Measurements from ENCODE around the gene FAM162A. TPM values are rescaled to one million over a fixed set of nuclear protein-coding genes. Genes with fewer than 3 reads are reported as not detected.
A peak's percentile ranks its signal among the peaks of the same experiment; 100 is the strongest.

Gene FAM162A
- total RNA-seq, 1 donor from 2014 or later: 31.2 TPM

DNA sequence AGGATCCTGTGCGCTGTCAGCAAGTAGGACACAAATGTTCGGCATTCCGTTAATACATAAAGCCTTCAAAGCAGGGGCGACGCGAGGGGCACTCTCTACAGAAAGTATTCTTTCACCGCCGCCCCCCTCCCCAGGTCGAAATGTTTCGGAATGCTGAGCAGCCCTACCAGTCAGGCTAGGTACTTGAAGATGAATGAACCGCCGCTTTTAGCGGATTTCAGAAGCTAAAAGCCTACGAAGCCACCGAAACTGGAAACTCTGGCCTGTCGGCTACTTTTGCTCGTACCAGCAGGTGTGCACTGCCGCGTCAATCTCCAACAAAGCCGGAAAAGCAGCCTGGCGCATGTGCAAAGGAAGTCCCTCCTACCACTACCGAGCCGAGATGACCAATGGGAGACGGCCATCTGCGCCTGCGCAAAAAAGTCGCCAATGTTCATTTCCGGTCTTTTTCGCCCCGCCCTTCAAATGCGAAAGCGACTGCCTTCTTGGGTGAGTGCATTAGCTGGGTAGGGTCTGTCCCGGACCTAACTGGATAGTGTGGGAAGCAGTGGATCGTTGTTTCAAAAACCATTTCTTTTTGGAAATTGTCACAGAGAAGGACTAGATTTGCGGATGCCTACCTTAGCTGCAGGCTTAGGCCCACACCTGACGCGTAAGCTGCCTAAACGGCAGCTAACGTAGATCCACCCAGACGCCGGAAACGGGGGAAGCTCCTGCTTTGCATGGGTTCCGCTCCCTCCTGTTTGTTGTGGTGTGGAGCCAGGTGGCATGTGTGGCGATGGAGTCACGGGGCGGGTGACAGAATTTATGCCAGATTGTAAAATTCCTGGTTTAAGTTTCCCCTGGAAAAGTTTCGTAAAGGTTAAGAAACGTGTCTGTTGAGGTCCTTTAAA lies 32.0 kb downstream of the FAM162A start, which contains the start of gene WDR5B:
Gene WDR5B (minus strand): TSS at position 301 of the 893 bp plus-strand sequence. CDS start 534 bp downstream, outside the sequence.
- DNase-seq (ENCODE audit: low read depth): peak; percentile 86
- peak within 1 kb of the TSS; percentile 88 for H3K4me3 ChIP-seq (ENCODE audit: low read depth, low read length)
- TF ChIP-seq, protein P1, sequence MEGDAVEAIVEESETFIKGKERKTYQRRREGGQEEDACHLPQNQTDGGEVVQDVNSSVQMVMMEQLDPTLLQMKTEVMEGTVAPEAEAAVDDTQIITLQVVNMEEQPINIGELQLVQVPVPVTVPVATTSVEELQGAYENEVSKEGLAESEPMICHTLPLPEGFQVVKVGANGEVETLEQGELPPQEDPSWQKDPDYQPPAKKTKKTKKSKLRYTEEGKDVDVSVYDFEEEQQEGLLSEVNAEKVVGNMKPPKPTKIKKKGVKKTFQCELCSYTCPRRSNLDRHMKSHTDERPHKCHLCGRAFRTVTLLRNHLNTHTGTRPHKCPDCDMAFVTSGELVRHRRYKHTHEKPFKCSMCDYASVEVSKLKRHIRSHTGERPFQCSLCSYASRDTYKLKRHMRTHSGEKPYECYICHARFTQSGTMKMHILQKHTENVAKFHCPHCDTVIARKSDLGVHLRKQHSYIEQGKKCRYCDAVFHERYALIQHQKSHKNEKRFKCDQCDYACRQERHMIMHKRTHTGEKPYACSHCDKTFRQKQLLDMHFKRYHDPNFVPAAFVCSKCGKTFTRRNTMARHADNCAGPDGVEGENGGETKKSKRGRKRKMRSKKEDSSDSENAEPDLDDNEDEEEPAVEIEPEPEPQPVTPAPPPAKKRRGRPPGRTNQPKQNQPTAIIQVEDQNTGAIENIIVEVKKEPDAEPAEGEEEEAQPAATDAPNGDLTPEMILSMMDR (conservative IDR thresholded peaks at IDR 0.05; ENCODE audit: low read depth, low read length): no peak

DNA sequence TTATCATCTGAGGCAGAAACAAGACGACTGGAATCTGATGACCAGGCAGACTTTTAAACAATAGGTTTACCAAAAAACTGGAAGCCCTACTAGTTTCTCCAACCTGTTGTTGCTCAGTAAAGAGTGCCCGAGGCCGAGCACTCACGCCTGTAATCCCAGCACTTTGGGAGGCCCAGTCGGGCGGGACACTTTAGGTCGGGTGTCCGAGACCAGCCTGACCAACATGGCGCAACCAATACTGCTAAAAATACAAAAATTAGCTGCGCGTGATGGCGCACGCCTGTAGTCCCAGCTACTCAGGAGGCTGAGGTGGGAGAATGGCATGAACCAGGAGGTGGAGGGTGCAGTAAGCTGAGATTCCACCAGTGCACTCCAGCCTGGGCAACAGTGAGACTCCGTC lies 33.0 kb downstream of the FAM162A start:
- peak; percentile 23 for DNase-seq (ENCODE audit: low read depth)
- TF ChIP-seq, protein P1 (conservative IDR thresholded peaks at IDR 0.05; ENCODE audit: low read depth, low read length): no peak
- H3K4me3 ChIP-seq (ENCODE audit: low read depth, low read length): peak overlapping the region; percentile 88

DNA sequence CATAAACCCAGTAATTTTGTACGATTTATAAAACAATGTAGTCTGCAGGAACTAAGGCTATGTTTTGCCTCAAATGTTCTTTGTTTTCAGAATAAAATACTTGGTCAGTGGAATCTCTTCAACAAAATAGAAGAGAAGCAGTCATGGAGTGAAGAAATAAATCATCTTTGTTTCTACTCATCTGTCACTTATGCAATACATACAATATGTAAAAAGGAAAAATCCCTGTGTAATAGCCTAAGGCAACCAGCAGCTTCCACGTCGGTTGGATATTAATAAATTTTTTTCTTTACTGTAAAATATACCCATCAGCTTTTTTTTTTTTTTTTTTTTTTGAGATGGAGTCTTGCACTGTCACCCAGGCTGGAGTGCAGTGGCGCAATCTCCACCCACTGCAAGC lies 37.1 kb downstream of the FAM162A start:
- no peak for DNase-seq (ENCODE audit: low read depth)
- TF ChIP-seq, protein P1 (conservative IDR thresholded peaks at IDR 0.05; ENCODE audit: low read depth, low read length): no peak

DNA sequence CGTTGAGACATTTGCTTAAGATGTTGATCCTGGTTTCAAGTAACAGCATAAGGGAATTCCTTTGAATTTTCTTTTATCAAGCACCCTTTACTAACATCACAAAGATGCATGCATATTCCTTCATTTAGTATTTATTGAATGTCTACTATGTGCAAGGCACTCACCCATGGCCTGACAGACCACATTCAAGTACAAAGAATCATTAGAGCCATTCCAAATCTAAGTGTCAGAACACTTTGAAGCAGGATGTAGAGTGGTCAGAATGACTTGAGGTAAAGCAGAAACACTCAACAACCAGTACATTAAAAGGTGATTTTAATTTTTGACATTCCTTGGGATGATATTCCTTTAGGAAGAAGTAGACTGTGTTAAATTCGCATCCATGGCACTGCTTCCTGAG lies 37.9 kb downstream of the FAM162A start:
- H3K4me3 ChIP-seq (ENCODE audit: low read depth, low read length): no peak overlapping the region
- TF ChIP-seq, protein P1 (conservative IDR thresholded peaks at IDR 0.05; ENCODE audit: low read depth, low read length): no peak
- DNase-seq (ENCODE audit: low read depth): no peak

More for the DNA sequence above, 37.1 kb downstream of the FAM162A start:
- H3K4me3 ChIP-seq (ENCODE audit: low read depth, low read length): no peak overlapping the region

DNA sequence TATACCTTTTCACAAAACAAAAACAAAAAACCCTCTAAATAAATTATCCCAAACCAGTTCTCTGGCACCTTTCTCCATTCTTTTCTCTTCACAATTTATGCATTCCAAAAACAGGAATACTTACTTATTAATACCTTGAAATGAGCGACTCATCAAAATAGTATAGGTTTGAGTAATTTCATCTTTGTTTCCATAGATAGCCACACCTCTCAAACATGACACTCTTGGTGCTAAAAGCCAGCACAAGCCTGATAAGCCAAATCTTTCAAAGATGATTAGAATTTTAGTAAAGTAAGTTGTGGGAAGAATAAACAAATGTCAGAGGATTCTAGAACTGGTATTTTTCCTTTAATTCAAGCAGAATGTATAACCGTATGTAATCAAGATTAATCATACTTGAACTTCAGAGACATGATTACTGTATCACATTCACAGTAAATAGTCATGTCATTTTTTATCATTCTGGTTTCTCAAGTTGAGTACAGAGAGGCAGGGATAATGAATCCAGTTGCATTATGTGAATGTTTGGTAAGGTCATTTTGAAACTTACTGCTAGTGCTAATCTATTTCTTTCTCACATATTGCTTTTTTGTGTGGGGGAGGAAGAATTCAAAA lies 44.0 kb downstream of the FAM162A start:
- no peak for DNase-seq (ENCODE audit: low read depth)
- H3K4me3 ChIP-seq (ENCODE audit: low read depth, low read length): no peak overlapping the region
- TF ChIP-seq, protein P1 (conservative IDR thresholded peaks at IDR 0.05; ENCODE audit: low read depth, low read length): no peak

DNA sequence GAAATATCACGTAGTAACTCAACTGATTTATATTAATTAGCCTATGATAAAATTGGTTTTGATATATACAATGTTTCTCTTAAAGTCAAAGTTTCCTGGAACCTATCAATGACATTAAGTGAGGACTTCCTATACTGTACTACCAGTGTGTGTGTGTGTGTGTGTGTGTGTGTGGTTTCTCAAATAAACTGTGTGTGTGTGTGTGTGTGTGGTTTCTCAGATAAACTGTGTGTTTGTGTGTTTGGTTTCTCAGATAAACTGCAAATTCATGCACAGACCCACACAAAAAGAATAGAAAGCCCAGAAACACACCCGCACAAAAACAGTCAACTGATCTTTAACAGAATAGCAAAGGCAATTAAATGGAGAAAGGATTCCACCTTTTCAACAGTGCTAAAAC lies 46.4 kb downstream of the FAM162A start:
- DNase-seq (ENCODE audit: low read depth): no peak
- TF ChIP-seq, protein P1 (conservative IDR thresholded peaks at IDR 0.05; ENCODE audit: low read depth, low read length): no peak
- no peak overlapping the region for H3K4me3 ChIP-seq (ENCODE audit: low read depth, low read length)

Measured in epithelial cell of proximal tubule (primary cell).